Neural cell (in vitro differentiated cells): ENCODE measurements around the gene PGBD5.

ENCODE experiments used
- EP300 ChIP-seq: fragments of 450-650 bp; conservative IDR thresholded peaks from 2 replicates; pipeline ENCODE4 v1.6.1; 2014; ENCODE audit warnings: antibody characterized with exemption, mild to moderate bottlenecking, moderate library complexity; ENCODE audit not compliant: poor library complexity, severe bottlenecking
- POLR2AphosphoS5 ChIP-seq: IDR thresholded peaks from 2 replicates; pipeline ENCODE4 v1.6.1; 2012
- REST ChIP-seq: IDR thresholded peaks from 2 replicates; pipeline ENCODE4 v1.6.1; 2012; ENCODE audit warnings: borderline replicate concordance
- TF ChIP-seq, protein P1 (sequence below): fragments of 450-650 bp; IDR thresholded peaks from 2 replicates; pipeline ENCODE4 v1.5.1; 2014; ENCODE audit warnings: antibody characterized with exemption, mild to moderate bottlenecking, moderate library complexity; ENCODE audit not compliant: poor library complexity, severe bottlenecking

- TF ChIP-seq, protein P1, sequence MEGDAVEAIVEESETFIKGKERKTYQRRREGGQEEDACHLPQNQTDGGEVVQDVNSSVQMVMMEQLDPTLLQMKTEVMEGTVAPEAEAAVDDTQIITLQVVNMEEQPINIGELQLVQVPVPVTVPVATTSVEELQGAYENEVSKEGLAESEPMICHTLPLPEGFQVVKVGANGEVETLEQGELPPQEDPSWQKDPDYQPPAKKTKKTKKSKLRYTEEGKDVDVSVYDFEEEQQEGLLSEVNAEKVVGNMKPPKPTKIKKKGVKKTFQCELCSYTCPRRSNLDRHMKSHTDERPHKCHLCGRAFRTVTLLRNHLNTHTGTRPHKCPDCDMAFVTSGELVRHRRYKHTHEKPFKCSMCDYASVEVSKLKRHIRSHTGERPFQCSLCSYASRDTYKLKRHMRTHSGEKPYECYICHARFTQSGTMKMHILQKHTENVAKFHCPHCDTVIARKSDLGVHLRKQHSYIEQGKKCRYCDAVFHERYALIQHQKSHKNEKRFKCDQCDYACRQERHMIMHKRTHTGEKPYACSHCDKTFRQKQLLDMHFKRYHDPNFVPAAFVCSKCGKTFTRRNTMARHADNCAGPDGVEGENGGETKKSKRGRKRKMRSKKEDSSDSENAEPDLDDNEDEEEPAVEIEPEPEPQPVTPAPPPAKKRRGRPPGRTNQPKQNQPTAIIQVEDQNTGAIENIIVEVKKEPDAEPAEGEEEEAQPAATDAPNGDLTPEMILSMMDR = no peak
- TF ChIP-seq EP300 = no peak
- no peak for TF ChIP-seq REST
- no peak for TF ChIP-seq POLR2AphosphoS5
Observed at GRCh38 chr1:230354005-230354404, 72.1 kb downstream of the PGBD5 start.
